Liver (tissue), 9 donors: ENCODE results near the gene UNKL. TPM values are rescaled to one million over a fixed set of nuclear protein-coding genes. Genes with fewer than 3 reads are reported as not detected.
A peak's percentile ranks its signal among the peaks of the same experiment; 100 is the strongest.

Experiments
- DNase-seq: peaks from one replicate; pipeline ENCODE4 v3.0.0-alpha.2; 2017; ENCODE audit warnings: low spot score
- H3K27ac ChIP-seq, 2 donors: one replicate each; pipeline ENCODE4 v1.7.0; 2013; ENCODE audit warnings: inconsistent platforms in 2 of 2, low read length in 2 of 2, control low read depth in 1 of 2, low read depth in 1 of 2, mild to moderate bottlenecking in 1 of 2
- H3K27me3 ChIP-seq, 4 donors: one replicate each; pipeline versions ENCODE4 v1.6.1 to v1.7.0; 2013; ENCODE audit warnings: low read length in 3 of 4, inconsistent platforms in 1 of 4, mild to moderate bottlenecking in 1 of 4, moderate library complexity in 1 of 4; ENCODE audit not compliant: control insufficient read depth in 4 of 4, insufficient read depth in 4 of 4
- H3K36me3 ChIP-seq, 4 donors: one replicate each; pipeline versions ENCODE4 v1.6.1 to v1.7.0; 2013; ENCODE audit warnings: low read length in 3 of 4, mild to moderate bottlenecking in 3 of 4, low read depth in 1 of 4, moderate library complexity in 1 of 4; ENCODE audit not compliant: control insufficient read depth in 4 of 4, insufficient read depth in 3 of 4
- H3K4me1 ChIP-seq, 4 donors: one replicate each; pipeline versions ENCODE4 v1.6.1 to v1.7.0; 2013; ENCODE audit warnings: low read length in 3 of 4, mild to moderate bottlenecking in 3 of 4, moderate library complexity in 1 of 4; ENCODE audit not compliant: control insufficient read depth in 4 of 4, insufficient read depth in 4 of 4
- H3K4me3 ChIP-seq, 3 donors: one replicate each; pipeline versions ENCODE4 v1.6.1 to v1.7.0; 2013; ENCODE audit warnings: low read length in 3 of 3, control low read depth in 1 of 3, low read depth in 1 of 3, mild to moderate bottlenecking in 1 of 3
- H3K9ac ChIP-seq, 2 donors: one replicate each; pipeline ENCODE4 v1.7.0; 2013; ENCODE audit warnings: low read length in 2 of 2, mild to moderate bottlenecking in 2 of 2, moderate library complexity in 2 of 2, control low read depth in 1 of 2, low read depth in 1 of 2
- H3K9me3 ChIP-seq, 4 donors: one replicate each; pipeline versions ENCODE4 v1.6.1 to v1.7.0; 2013; ENCODE audit warnings: low read length in 3 of 4; ENCODE audit not compliant: control insufficient read depth in 4 of 4
- ATF3 ChIP-seq: IDR thresholded peaks from 2 replicates; pipeline ENCODE4 v1.6.1; 2016; ENCODE audit warnings: antibody characterized with exemption
- CTCF ChIP-seq: fragments of 150-350 bp; IDR thresholded peaks from 2 replicates; pipeline ENCODE4 v1.5.1; 2017; ENCODE audit warnings: improper control_type of control experiment, low read depth, low read length; ENCODE audit not compliant: missing input control
- EGR1 ChIP-seq, 2 donors: IDR thresholded peaks; 2 replicates each; pipeline ENCODE4 v1.6.1; 2016 to 2018; ENCODE audit warnings: antibody characterized with exemption in 2 of 2, low read depth in 2 of 2
- FOXA1 ChIP-seq: IDR thresholded peaks from 2 replicates; pipeline ENCODE4 v1.6.1; 2016; ENCODE audit warnings: antibody characterized with exemption
- FOXA2 ChIP-seq: IDR thresholded peaks from 2 replicates; pipeline ENCODE4 v1.6.1; 2016; ENCODE audit warnings: antibody characterized with exemption
- GABPA ChIP-seq, 2 donors: IDR thresholded peaks in 1 of 2; conservative IDR thresholded peaks in 1 of 2; 2 replicates each; pipeline ENCODE4 v1.6.1; 2016; ENCODE audit warnings: antibody characterized with exemption in 2 of 2, mild to moderate bottlenecking in 1 of 2, moderate library complexity in 1 of 2
- HNF4A ChIP-seq, 2 donors: conservative IDR thresholded peaks; 2 replicates each; pipeline ENCODE4 v1.6.1; 2016; ENCODE audit warnings: antibody characterized with exemption in 2 of 2, mild to moderate bottlenecking in 2 of 2
- HNF4G ChIP-seq: IDR thresholded peaks from 2 replicates; pipeline ENCODE4 v1.6.1; 2016; ENCODE audit warnings: antibody characterized with exemption
- JUND ChIP-seq, 2 donors: IDR thresholded peaks; 2 replicates each; pipeline ENCODE4 v1.6.1; 2016; ENCODE audit warnings: antibody characterized with exemption in 2 of 2
- NR2F2 ChIP-seq: IDR thresholded peaks from 2 replicates; pipeline ENCODE4 v1.6.1; 2016; ENCODE audit warnings: antibody characterized with exemption
- RAD21 ChIP-seq, 2 donors: IDR thresholded peaks; 2 replicates each; pipeline ENCODE4 v1.6.1; 2016; ENCODE audit warnings: antibody characterized with exemption in 2 of 2, mild to moderate bottlenecking in 2 of 2
- REST ChIP-seq: IDR thresholded peaks from 2 replicates; pipeline ENCODE4 v1.6.1; 2016; ENCODE audit warnings: antibody characterized with exemption, mild to moderate bottlenecking
- RXRA ChIP-seq, 2 donors: IDR thresholded peaks; 2 replicates each; pipeline ENCODE4 v1.6.1; 2017 to 2018; ENCODE audit warnings: antibody characterized with exemption in 2 of 2, mild to moderate bottlenecking in 1 of 2
- SP1 ChIP-seq: IDR thresholded peaks from 2 replicates; pipeline ENCODE4 v1.6.1; 2018; ENCODE audit warnings: antibody characterized with exemption, mild to moderate bottlenecking
- TAF1 ChIP-seq: conservative IDR thresholded peaks from 2 replicates; pipeline ENCODE4 v1.6.1; 2016; ENCODE audit warnings: antibody characterized with exemption, mild to moderate bottlenecking
- YY1 ChIP-seq: IDR thresholded peaks from 2 replicates; pipeline ENCODE4 v1.6.1; 2016; ENCODE audit warnings: antibody characterized with exemption, mild to moderate bottlenecking
- ZBTB33 ChIP-seq: IDR thresholded peaks from 2 replicates; pipeline ENCODE4 v1.6.1; 2016; ENCODE audit warnings: antibody characterized with exemption
- whole genome bisulfite sequencing: extraction: QIAGEN DNeasy Blood & Tissue Kit; methylation state at CpG from one replicate; pipeline ENCODE4 v1.1.7; 2013; 5-methylcytosine and 5-hydroxymethylcytosine counted together
- polyA plus RNA-seq, 2 donors: library from polyadenylated mRNA; stranded (reverse) in 1 of 2; unstranded in 1 of 2; fragments of 200-250 nt in 1 of 2; fragments of >200 nt in 1 of 2; fragmentation: Nextera tagmentation in 1 of 2; extraction: Ambion mirVana in 1 of 2; gene quantifications; one replicate each; pipeline versions ENCODE4 v1.2.1 to v1.2.3, GENCODE V29; 2013 to 2015
- total RNA-seq, 2 donors: library from RNA; depleted of rRNA; stranded (reverse); fragments of >200 nt; gene quantifications; one replicate each; pipeline ENCODE4 v1.2.3, GENCODE V29; 2014
- donor health status: healthy.
- donor health status: healthy.
- donor health status: healthy.
- donor health status: healthy.
- donor health status: healthy.

UNKL gene
- total and polyA plus RNA-seq, 4 donors = 3.5 to 14.7 (median 6.6) TPM

- H3K27me3 ChIP-seq = no peaks in the 10 kb centered on the region
- H3K36me3 ChIP-seq = peaks cover 3 to 14% (median 6%) of the 10 kb centered on the region in 4 donors
- H3K9ac ChIP-seq = peak overlapping the region in 1 of 2 donors; percentile 23
- TF ChIP-seq RAD21 (IDR thresholded peaks at IDR 0.05) (no peak), HNF4A (conservative IDR thresholded peaks at IDR 0.05) (no peak), EGR1 (IDR thresholded peaks at IDR 0.05; ENCODE audit: low read depth in 2 of 2) (no peak), SP1 (no peak), NR2F2 (no peak), JUND (IDR thresholded peaks at IDR 0.05) (no peak), HNF4G (no peak), RXRA (IDR thresholded peaks at IDR 0.05) (no peak), YY1 (no peak)
- peaks cover 6 to 44% (median 33%) of the 10 kb centered on the region in 4 donors for H3K4me1 ChIP-seq
- peak overlapping the region; percentile 91 to 98 (median 95) for H3K4me3 ChIP-seq
- WGBS = 81% methylated on average over 19 of the region's 19 CpGs
- no peaks in the 10 kb centered on the region for H3K9me3 ChIP-seq
- no peak for DNase-seq
- no peak overlapping the region for H3K27ac ChIP-seq
These were observed 63.8 kb downstream of the UNKL start for GRCh38 chr16:1350691-1351090.

GRCh38 chr16:1349951-1350350 is 64.6 kb downstream of the UNKL start:
- H3K9ac ChIP-seq = no peak overlapping the region
- no peak for DNase-seq
- H3K4me1 ChIP-seq = peaks cover 6 to 38% (median 33%) of the 10 kb centered on the region in 4 donors
- no peak overlapping the region for H3K4me3 ChIP-seq
- no peaks in the 10 kb centered on the region for H3K9me3 ChIP-seq
- 95% methylated on average over 17 of the region's 17 CpGs for WGBS
- H3K27me3 ChIP-seq = no peaks in the 10 kb centered on the region
- no peak overlapping the region for H3K27ac ChIP-seq
- TF ChIP-seq EGR1 (IDR thresholded peaks at IDR 0.05; ENCODE audit: low read depth in 2 of 2) = no peak
- no peak for TF ChIP-seq CTCF
- no peak for TF ChIP-seq HNF4G
- no peak for TF ChIP-seq GABPA (IDR thresholded peaks at IDR 0.05 in 1 of 2, conservative IDR thresholded peaks at IDR 0.05 in 1 of 2)
- no peak for TF ChIP-seq REST
- TF ChIP-seq YY1 = no peak
- TF ChIP-seq TAF1 = no peak
- no peak for TF ChIP-seq FOXA2
- TF ChIP-seq NR2F2 = no peak
- TF ChIP-seq JUND (IDR thresholded peaks at IDR 0.05) = no peak
- no peak for TF ChIP-seq ATF3
- TF ChIP-seq ZBTB33 = no peak
- TF ChIP-seq RAD21 (IDR thresholded peaks at IDR 0.05) = no peak
- no peak for TF ChIP-seq FOXA1
- H3K36me3 ChIP-seq = peaks cover 3 to 14% (median 6%) of the 10 kb centered on the region in 4 donors
